Suprapubic skin (tissue), 4 donors: Measurements from ENCODE around the gene OAF. TPM values are rescaled to one million over a fixed set of nuclear protein-coding genes. Genes with fewer than 3 reads are reported as not detected.

Experiments
- DNase-seq, 2 donors: peaks; one replicate each; pipeline ENCODE4 v3.0.0-alpha.2; 2019; ENCODE audit warnings: low spot score in 2 of 2
- H3K27ac ChIP-seq: fragments of 200-600 bp; sonication (generic); one replicate; pipeline ENCODE4 v1.5.1; 2019
- H3K27me3 ChIP-seq: fragments of 200-600 bp; sonication (generic); one replicate; pipeline ENCODE4 v1.5.1; 2019
- H3K36me3 ChIP-seq: fragments of 200-600 bp; sonication (generic); one replicate; pipeline ENCODE4 v1.5.1; 2019
- H3K4me1 ChIP-seq: fragments of 200-600 bp; sonication (generic); one replicate; pipeline ENCODE4 v1.5.1; 2019
- H3K4me3 ChIP-seq: fragments of 200-600 bp; sonication (generic); one replicate; pipeline ENCODE4 v1.5.1; 2019; ENCODE audit warnings: mild to moderate bottlenecking
- H3K9me3 ChIP-seq: fragments of 200-600 bp; sonication (generic); one replicate; pipeline ENCODE4 v1.5.1; 2019
- EP300 ChIP-seq: sonication (generic); formaldehyde crosslinking; IDR thresholded peaks from one replicate; pipeline ENCODE4 v1.6.1; 2017; ENCODE audit warnings: antibody characterized with exemption
- POLR2A ChIP-seq, 2 donors: fragments of 450-650 bp; IDR thresholded peaks; one replicate each; pipeline ENCODE4 v1.6.1; 2017; ENCODE audit warnings: antibody characterized with exemption in 2 of 2, mild to moderate bottlenecking in 2 of 2, moderate library complexity in 2 of 2
- POLR2AphosphoS5 ChIP-seq, 3 donors: sonication (generic); formaldehyde crosslinking; IDR thresholded peaks; one replicate each; pipeline ENCODE4 v1.6.1; 2017; ENCODE audit warnings: antibody characterized with exemption in 3 of 3
- WGBS: methylation state at CpG from one replicate; pipeline ENCODE4 v1.1.5; 2018; 5-methylcytosine and 5-hydroxymethylcytosine counted together
- total RNA-seq, 4 donors: library from RNA; depleted of rRNA; stranded (reverse); fragments of >200 nt; gene quantifications; one replicate each; pipeline ENCODE4 v1.1.0, GENCODE V29; 2016
- TF ChIP-seq, protein P1 (sequence below), 2 donors: fragments of 200-600 bp in 1 of 2; fragments of 450-650 bp in 1 of 2; sonication (generic) in 1 of 2; IDR thresholded peaks; one replicate each; pipeline ENCODE4 v1.5.1; 2016 to 2019; ENCODE audit warnings: antibody characterized with exemption in 2 of 2, mild to moderate bottlenecking in 1 of 2, moderate library complexity in 1 of 2

OAF gene
- total RNA-seq, 4 donors from 2014 or later = 5.0 to 13.0 (median 10.8) TPM

- Histone ChIP-seq H3K36me3 (no peaks in the 10 kb centered on the region), H3K9me3 (no peaks in the 10 kb centered on the region), H3K4me3 (no peak overlapping the region), H3K27ac (no peak overlapping the region), H3K27me3 (no peaks in the 10 kb centered on the region), H3K4me1 (peaks cover 35% of the 10 kb centered on the region)
- no peak for TF ChIP-seq POLR2A (IDR thresholded peaks at IDR 0.05)
- WGBS = 80% methylated on average over 7 of the region's 7 CpGs
- DNase-seq = no peak
Measured at GRCh38 chr11:120205596-120206161, 5.2 kb upstream of the OAF start.

- no peak for TF ChIP-seq EP300
- no peak for TF ChIP-seq POLR2AphosphoS5 (IDR thresholded peaks at IDR 0.05)
- no peaks in the 10 kb centered on the region for H3K27me3 ChIP-seq
- 83% methylated on average over 7 of the region's 7 CpGs for WGBS
- H3K36me3 ChIP-seq = no peaks in the 10 kb centered on the region
- H3K4me1 ChIP-seq = peaks cover 47% of the 10 kb centered on the region
- H3K4me3 ChIP-seq = no peak overlapping the region
- no peaks in the 10 kb centered on the region for H3K9me3 ChIP-seq
- no peak overlapping the region for H3K27ac ChIP-seq
- DNase-seq = no peak
Measured at GRCh38 chr11:120207512-120207911, 3.3 kb upstream of the OAF start.

GRCh38 chr11:120208001-120208441 lies 2.8 kb upstream of the OAF start:
- Histone ChIP-seq H3K36me3 (no peaks in the 10 kb centered on the region), H3K27me3 (no peaks in the 10 kb centered on the region), H3K4me3 (no peak overlapping the region), H3K27ac (no peak overlapping the region), H3K9me3 (no peaks in the 10 kb centered on the region), H3K4me1 (peaks cover 50% of the 10 kb centered on the region)
- DNase-seq = no peak
- TF ChIP-seq, protein P1, sequence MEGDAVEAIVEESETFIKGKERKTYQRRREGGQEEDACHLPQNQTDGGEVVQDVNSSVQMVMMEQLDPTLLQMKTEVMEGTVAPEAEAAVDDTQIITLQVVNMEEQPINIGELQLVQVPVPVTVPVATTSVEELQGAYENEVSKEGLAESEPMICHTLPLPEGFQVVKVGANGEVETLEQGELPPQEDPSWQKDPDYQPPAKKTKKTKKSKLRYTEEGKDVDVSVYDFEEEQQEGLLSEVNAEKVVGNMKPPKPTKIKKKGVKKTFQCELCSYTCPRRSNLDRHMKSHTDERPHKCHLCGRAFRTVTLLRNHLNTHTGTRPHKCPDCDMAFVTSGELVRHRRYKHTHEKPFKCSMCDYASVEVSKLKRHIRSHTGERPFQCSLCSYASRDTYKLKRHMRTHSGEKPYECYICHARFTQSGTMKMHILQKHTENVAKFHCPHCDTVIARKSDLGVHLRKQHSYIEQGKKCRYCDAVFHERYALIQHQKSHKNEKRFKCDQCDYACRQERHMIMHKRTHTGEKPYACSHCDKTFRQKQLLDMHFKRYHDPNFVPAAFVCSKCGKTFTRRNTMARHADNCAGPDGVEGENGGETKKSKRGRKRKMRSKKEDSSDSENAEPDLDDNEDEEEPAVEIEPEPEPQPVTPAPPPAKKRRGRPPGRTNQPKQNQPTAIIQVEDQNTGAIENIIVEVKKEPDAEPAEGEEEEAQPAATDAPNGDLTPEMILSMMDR (IDR thresholded peaks at IDR 0.05) = no peak
- WGBS = 46% methylated on average over 13 of the region's 13 CpGs

- DNase-seq = peak in 1 of 2 donors; percentile 84
- H3K4me1 ChIP-seq = peaks cover 58% of the 10 kb centered on the region
- no peak overlapping the region for H3K4me3 ChIP-seq
- TF ChIP-seq POLR2AphosphoS5 (IDR thresholded peaks at IDR 0.05) = peak in 1 of 3 donors; percentile 26
- no peak for TF ChIP-seq POLR2A (IDR thresholded peaks at IDR 0.05)
- TF ChIP-seq, protein P1 (IDR thresholded peaks at IDR 0.05) = no peak
- TF ChIP-seq EP300 = no peak
- 41% methylated on average over 5 of the region's 6 CpGs for WGBS
- H3K27me3 ChIP-seq = no peaks in the 10 kb centered on the region
- H3K36me3 ChIP-seq = no peaks in the 10 kb centered on the region
- peak overlapping the region; percentile 87 for H3K27ac ChIP-seq
- no peaks in the 10 kb centered on the region for H3K9me3 ChIP-seq
Measured at GRCh38 chr11:120208777-120209176, 2.1 kb upstream of the OAF start.

- Histone ChIP-seq H3K4me1 (peaks cover 62% of the 10 kb centered on the region), H3K9me3 (no peaks in the 10 kb centered on the region), H3K36me3 (no peaks in the 10 kb centered on the region), H3K4me3 (peak overlapping the region; percentile 86), H3K27ac (peak overlapping the region; percentile 87), H3K27me3 (no peaks in the 10 kb centered on the region)
- TF ChIP-seq POLR2A (IDR thresholded peaks at IDR 0.05) (no peak), EP300 (no peak), POLR2AphosphoS5 (IDR thresholded peaks at IDR 0.05) (no peak)
- TF ChIP-seq, protein P1 (IDR thresholded peaks at IDR 0.05) = no peak
- 15% methylated on average over 26 of the region's 26 CpGs for WGBS
- no peak for DNase-seq
Measured at GRCh38 chr11:120209746-120210625, 846 bp upstream of the OAF start.

GRCh38 chr11:120211522-120212258 lies 858 bp downstream of the OAF start:
- H3K36me3 ChIP-seq = no peaks in the 10 kb centered on the region
- TF ChIP-seq EP300 (no peak), POLR2AphosphoS5 (IDR thresholded peaks at IDR 0.05) (no peak), POLR2A (IDR thresholded peaks at IDR 0.05) (no peak)
- TF ChIP-seq, protein P1 (IDR thresholded peaks at IDR 0.05) = no peak
- no peaks in the 10 kb centered on the region for H3K27me3 ChIP-seq
- no peak for DNase-seq
- WGBS = 30% methylated on average over 16 of the region's 18 CpGs
- H3K27ac ChIP-seq = peak overlapping the region; percentile 87
- peaks cover 72% of the 10 kb centered on the region for H3K4me1 ChIP-seq
- peak overlapping the region; percentile 86 for H3K4me3 ChIP-seq
- H3K9me3 ChIP-seq = no peaks in the 10 kb centered on the region
